HG02571 (cell line): ENCODE results near the gene SLC16A14.

ENCODE experiments used
- ATAC-seq: cut with Tn5 transposase; IDR thresholded peaks from one replicate; pipeline ENCODE4 v1.9.1; 2021; ENCODE audit warnings: mild to moderate bottlenecking, moderate library complexity; ENCODE audit not compliant: unreplicated experiment

The SLC16A14 gene

GRCh38 chr2:230043025-230043424 lies 25.7 kb downstream of the SLC16A14 start:
- ATAC-seq, result no peak

- ATAC-seq, result no peak
These were observed 26.5 kb downstream of the SLC16A14 start for GRCh38 chr2:230042195-230042594.

- ATAC-seq, result no peak
These were observed 45.4 kb downstream of the SLC16A14 start for GRCh38 chr2:230023313-230023712.

GRCh38 chr2:230019742-230020141 lies 49.0 kb downstream of the SLC16A14 start:
- ATAC-seq, result no peak

GRCh38 chr2:230018153-230018552 lies 50.6 kb downstream of the SLC16A14 start:
- ATAC-seq, result no peak

- ATAC-seq, result no peak
These were observed 51.9 kb downstream of the SLC16A14 start for GRCh38 chr2:230016844-230017243.

- ATAC-seq, result no peak
These were observed 56.3 kb downstream of the SLC16A14 start for GRCh38 chr2:230012267-230012884.

GRCh38 chr2:230011617-230012016 lies 57.1 kb downstream of the SLC16A14 start:
- no peak for ATAC-seq

- ATAC-seq, result no peak
These were observed 58.2 kb downstream of the SLC16A14 start for GRCh38 chr2:230010501-230010900.

GRCh38 chr2:230008708-230009066 lies 60.0 kb downstream of the SLC16A14 start:
- ATAC-seq, result no peak

GRCh38 chr2:230007931-230008707 lies 60.6 kb downstream of the SLC16A14 start:
- no peak for ATAC-seq

- peak; percentile 83 for ATAC-seq
These were observed 68.4 kb downstream of the SLC16A14 start for GRCh38 chr2:230000118-230000841.

- ATAC-seq, result no peak
These were observed 71.2 kb downstream of the SLC16A14 start for GRCh38 chr2:229997565-229997964.

- ATAC-seq, result no peak
These were observed 72.4 kb downstream of the SLC16A14 start for GRCh38 chr2:229996320-229996719.

- ATAC-seq, result no peak
These were observed 75.5 kb downstream of the SLC16A14 start for GRCh38 chr2:229993236-229993635.
